ENCODE data around the gene COL23A1.

GRCh38 chr5:178442405-178443257 is 147.6 kb downstream of the COL23A1 start:
- TF ChIP-seq CTCF (IDR thresholded peaks at IDR 0.05) (no peak), ZNF263 (CRISPR knock-in tag; IDR thresholded peaks at IDR 0.05; ENCODE audit: low read depth) (no peak), GABPB1 (CRISPR knock-in tag; IDR thresholded peaks at IDR 0.05) (no peak), ATF2 (CRISPR knock-in tag; IDR thresholded peaks at IDR 0.05; ENCODE audit: borderline replicate concordance, low read depth) (no peak), ZNF671 (CRISPR knock-in tag; IDR thresholded peaks at IDR 0.05) (no peak), E2F5 (CRISPR knock-in tag; IDR thresholded peaks at IDR 0.05) (no peak)
- TF ChIP-seq, protein P1, sequence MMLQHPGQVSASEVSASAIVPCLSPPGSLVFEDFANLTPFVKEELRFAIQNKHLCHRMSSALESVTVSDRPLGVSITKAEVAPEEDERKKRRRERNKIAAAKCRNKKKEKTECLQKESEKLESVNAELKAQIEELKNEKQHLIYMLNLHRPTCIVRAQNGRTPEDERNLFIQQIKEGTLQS (CRISPR knock-in tag; conservative IDR thresholded peaks at IDR 0.05), result no peak
- TF ChIP-seq, protein P2, sequence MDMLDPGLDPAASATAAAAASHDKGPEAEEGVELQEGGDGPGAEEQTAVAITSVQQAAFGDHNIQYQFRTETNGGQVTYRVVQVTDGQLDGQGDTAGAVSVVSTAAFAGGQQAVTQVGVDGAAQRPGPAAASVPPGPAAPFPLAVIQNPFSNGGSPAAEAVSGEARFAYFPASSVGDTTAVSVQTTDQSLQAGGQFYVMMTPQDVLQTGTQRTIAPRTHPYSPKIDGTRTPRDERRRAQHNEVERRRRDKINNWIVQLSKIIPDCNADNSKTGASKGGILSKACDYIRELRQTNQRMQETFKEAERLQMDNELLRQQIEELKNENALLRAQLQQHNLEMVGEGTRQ (CRISPR knock-in tag; IDR thresholded peaks at IDR 0.05), result no peak
